CD4-positive, alpha-beta T cell treated with Interleukin-1 beta for 1 hour (primary cell): ENCODE measurements around the gene GRB10.

Experiments used
- DNase-seq, 2 donors: peaks; one replicate each; pipeline ENCODE4 v3.0.0-alpha.2; 2020 to 2022

Gene GRB10

GRCh38 chr7:50685135-50686065, 97.3 kb downstream of the GRB10 start:
- DNase-seq, result no peak

- no peak for DNase-seq
Measured at GRCh38 chr7:50684713-50685075, 98.0 kb downstream of the GRB10 start.

- no peak for DNase-seq
Measured at GRCh38 chr7:50684011-50684712, 98.5 kb downstream of the GRB10 start.

- no peak for DNase-seq
Measured at GRCh38 chr7:50682573-50682972, 100.1 kb downstream of the GRB10 start.

- DNase-seq, result no peak
Measured at GRCh38 chr7:50682079-50682478, 100.6 kb downstream of the GRB10 start.

- DNase-seq, result no peak
Measured at GRCh38 chr7:50681432-50682045, 101.2 kb downstream of the GRB10 start.

GRCh38 chr7:50679218-50680007, 103.3 kb downstream of the GRB10 start:
- peak in 1 of 2 donors; percentile 63 for DNase-seq

- DNase-seq, result no peak
Measured at GRCh38 chr7:50678586-50678985, 104.1 kb downstream of the GRB10 start.

GRCh38 chr7:50677638-50677996, 105.1 kb downstream of the GRB10 start:
- no peak for DNase-seq

- DNase-seq, result no peak
Measured at GRCh38 chr7:50676740-50677637, 105.7 kb downstream of the GRB10 start.

GRCh38 chr7:50676079-50676478, 106.6 kb downstream of the GRB10 start:
- DNase-seq, result no peak

- no peak for DNase-seq
Measured at GRCh38 chr7:50674896-50675835, 107.5 kb downstream of the GRB10 start.

- no peak for DNase-seq
Measured at GRCh38 chr7:50674299-50674698, 108.4 kb downstream of the GRB10 start.

- DNase-seq, result no peak
Measured at GRCh38 chr7:50673096-50673495, 109.6 kb downstream of the GRB10 start.

GRCh38 chr7:50672045-50672444, 110.7 kb downstream of the GRB10 start:
- no peak for DNase-seq

GRCh38 chr7:50671386-50671785, 111.3 kb downstream of the GRB10 start:
- DNase-seq, result no peak

- no peak for DNase-seq
Measured at GRCh38 chr7:50669890-50670289, 112.8 kb downstream of the GRB10 start.

- no peak for DNase-seq
Measured at GRCh38 chr7:50667789-50668226, 114.9 kb downstream of the GRB10 start.

- no peak for DNase-seq
Measured at GRCh38 chr7:50667338-50667737, 115.4 kb downstream of the GRB10 start.

GRCh38 chr7:50666124-50666496, 116.6 kb downstream of the GRB10 start:
- no peak for DNase-seq
